Islet precursor cell (in vitro differentiated cells): ENCODE results near the gene ZNF746.
A peak's percentile ranks its signal among the peaks of the same experiment; 100 is the strongest.

Experiments
- DNase-seq: peaks from one replicate; pipeline ENCODE4 v3.0.0-alpha.2; 2018

The ZNF746 gene

DNA sequence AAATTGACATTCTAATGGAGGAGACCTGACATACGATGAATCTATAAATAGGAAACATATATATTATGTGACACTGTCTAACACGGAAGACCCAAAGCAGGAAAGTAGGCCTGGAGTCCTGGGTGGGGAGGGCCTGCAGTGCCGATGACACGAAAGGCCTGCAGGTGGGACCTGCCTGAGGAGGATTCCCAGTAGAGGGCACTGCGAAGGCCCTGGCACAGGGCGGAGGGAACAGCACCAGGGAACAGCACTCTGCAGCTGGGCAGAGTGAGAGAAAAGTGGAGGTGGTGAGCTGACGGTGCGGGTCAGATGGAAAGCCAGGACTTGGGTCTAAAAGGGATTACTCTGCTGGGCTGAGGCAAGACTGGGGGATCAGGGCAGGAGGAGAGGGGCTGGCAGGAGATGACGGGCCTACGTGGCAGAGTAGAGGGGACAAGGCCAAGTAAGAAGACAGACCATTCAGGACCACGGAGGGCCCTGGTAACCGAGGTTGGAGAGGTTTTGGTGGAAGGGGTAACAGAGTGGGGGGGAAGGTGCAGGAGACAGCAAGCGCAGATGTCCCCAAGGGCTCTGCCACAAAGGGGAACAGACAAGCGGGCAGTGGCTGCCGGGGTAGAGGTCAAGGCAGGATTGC, 8.1 kb downstream of the ZNF746 start:
- no peak for DNase-seq

DNA sequence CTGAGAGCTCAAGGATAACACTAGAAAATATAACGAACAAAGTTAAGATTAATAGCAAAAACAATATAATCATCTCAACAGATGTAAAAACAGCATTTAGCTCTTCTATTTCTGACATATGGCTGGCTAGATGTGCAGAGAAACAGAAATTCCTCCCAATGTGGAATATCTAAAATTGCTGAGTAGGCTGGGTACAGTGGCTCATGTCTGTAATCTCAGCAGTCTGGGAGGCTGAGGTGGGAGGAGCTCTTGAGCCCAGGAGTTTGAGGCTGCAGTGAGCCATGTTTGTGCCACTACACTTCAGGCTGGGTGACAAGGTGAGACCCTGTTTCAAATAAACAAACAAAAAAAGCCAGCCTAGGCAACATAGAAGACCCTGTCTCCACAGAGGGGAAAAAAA, 18.0 kb downstream of the ZNF746 start:
- no peak for DNase-seq

DNA sequence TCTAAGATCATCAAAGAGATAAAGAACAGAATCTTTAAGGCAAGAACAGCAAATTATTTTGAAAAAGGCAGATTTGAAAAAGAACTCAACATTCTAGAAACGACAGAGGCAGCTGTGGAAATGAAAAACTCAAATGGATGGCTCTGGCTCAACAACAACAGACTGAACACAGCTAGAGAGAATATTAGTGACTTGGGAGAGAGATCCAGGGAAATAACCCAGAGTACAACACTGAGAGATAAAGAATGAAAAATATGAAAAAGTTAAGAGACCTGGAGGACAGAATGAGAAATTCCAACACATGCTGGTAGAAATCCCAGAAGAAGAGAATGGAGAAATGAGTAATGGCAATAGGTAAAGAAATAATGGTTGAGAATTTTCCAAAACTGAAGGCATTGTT, 18.9 kb downstream of the ZNF746 start:
- no peak for DNase-seq

DNA sequence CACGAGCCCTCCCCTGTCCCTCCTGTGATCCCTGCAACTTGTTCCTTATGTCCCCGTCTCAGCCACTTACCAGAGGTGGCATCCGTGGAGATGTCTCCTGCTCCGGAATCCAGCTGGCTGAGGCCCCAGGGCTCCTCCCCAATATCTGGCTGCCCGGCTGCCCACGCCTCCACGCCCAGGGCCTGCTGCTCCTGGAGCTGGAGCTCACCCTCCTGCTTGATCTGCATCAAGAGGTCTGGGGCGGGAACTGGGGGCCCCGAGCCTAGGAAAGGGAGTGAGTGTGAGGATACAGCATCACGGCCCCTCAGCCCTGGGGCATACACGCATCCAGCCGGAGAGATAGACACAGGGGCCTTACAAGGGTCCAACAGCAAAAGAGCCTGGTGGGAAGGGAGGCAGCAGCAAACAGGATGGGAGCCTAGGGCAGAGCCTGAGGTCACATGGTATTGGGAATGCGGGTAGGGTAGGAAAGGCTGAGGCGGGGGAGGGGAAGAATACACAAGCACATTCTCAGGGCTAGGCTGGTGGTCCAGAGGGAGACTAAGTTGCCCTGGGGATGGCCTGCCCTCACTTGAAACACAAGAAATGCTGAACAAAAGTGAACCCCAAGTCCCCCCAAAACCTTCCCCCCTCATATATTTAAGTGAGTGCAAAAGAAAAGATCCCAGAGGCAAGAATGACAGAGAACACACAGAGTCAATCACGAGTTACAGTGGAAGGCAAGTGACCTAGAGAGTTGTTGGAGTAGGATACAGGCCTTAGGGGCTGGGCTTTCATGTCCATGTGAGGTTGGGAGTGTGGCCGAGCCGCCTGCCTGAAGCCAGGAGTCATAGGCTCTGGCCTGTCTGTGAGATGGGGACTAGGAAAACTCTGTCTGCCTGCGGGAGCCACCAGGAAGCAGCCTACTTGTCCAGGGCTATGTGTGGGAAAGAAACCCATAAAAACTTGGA, 19.8 kb downstream of the ZNF746 start:
- peak; percentile 68 for DNase-seq

DNA sequence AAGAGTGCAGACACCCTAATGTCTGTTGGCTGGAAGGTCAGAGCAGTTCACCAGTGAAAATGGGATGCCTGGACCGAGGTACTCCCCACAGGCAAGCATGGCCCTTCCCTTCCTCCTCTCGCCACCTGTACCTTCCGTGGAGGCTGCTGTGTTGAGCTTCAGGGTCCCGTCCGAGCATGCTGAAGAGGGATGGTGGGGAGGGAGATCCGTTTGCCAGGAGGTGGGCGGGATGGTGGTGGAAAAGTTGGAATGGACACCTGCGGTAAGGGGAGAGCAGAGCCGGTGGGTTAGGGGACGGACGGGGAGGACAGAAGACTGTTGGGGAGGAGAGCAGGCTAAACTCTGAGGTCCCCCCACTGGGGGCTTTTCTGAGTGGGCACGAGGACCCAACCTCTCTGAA, 20.8 kb downstream of the ZNF746 start:
- no peak for DNase-seq

DNA sequence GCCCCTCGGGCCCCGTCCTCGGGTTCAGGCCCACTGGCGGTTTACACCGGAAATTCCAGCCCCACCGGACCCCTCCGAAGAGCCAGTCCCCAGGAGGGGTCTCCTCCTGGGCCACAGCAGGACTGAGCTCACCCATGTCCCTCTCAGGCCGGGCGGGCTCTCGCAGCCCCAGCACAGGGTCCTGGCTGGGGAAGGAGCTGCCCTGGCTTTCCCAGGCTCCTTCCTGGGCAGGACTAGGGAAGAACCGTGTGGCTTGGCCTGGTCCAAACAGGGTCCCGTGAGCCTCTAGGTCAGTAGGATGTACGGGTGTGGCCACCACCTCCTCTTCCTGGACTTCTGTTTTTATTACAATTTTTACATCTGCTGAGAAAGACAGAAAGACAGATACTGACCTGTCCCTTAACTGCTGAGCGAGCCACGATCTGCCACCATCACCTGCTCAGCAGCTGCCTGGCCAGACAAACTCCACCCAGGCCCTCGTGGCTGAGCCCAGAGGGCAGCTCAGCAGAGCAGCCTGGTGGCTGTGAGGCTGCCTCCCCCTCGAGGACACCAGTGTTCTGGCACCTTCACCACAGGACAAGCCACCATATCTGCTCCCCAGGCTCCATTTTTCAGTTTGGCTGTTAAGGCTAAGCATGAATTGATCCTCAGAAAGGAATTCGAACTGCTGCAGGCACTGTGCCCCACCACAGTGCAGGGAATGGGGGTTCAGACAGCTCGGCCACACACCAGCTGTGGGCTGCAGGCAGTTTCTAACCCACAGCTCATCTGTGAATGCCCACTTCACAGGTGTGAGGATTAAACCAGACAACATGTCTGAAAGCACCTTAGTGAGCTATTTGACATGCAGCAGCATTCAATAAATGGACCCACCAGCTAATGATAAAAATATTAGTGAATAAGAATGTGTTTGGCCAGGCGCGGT, 22.2 kb downstream of the ZNF746 start:
- no peak for DNase-seq

DNA sequence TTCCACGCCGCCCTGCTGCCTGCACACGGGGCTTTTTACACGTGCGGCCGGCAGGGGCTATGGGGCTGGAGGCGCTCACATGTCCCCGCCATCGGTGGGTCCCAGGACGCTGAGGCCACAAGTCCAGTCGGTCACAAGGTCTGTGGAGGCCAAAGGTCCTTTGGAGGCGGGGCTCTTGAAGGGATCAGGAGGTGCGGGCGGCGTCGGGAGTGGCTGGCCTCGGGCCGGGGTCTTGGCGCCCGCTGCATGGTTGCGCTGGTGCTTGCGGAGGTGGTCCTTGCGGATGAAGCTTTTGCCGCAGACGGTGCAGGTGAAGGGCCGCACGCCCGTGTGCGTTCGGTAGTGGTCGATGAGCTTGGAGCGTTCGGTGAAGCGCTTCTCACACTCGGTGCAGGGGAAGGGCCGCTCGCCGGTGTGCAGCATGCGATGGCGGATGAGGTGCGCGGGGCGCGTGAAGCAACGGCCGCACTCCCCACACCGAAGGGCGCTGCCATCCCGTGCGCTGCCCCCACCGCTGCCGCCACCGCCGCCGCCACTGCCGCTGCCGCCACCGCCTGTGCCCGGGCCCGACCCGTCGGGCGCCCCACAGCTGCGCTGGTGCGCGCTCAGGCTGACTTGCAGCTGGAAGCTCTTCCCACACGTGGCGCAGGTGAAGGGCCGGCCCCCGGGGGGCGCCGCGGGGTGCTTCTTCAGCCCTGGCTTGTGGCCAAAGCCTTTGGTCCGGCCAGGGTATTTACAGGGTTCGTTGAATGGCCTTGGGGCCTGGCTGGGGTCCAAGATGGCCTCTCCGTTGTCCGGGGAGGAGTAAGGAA, 23.1 kb downstream of the ZNF746 start:
- no peak for DNase-seq

DNA sequence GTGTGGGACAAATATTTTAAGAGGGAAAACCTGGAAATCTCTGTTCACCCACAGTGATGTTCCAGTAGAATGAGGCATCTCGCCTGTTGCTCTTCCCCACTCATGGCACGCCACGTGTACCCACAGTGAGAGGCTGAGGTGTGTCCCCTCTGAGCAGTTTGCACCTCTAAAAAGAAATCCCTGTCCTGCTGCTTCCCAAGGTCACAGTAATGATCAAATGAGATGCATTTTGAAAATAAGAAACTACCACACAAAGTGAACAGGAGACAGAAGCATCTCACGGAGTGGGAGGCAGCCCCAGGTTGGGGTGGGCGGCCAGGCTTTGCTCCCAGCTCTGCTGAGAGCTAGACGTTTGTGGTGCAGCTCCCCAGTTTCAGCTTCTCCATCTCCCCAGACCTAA, 24.4 kb downstream of the ZNF746 start:
- no peak for DNase-seq

DNA sequence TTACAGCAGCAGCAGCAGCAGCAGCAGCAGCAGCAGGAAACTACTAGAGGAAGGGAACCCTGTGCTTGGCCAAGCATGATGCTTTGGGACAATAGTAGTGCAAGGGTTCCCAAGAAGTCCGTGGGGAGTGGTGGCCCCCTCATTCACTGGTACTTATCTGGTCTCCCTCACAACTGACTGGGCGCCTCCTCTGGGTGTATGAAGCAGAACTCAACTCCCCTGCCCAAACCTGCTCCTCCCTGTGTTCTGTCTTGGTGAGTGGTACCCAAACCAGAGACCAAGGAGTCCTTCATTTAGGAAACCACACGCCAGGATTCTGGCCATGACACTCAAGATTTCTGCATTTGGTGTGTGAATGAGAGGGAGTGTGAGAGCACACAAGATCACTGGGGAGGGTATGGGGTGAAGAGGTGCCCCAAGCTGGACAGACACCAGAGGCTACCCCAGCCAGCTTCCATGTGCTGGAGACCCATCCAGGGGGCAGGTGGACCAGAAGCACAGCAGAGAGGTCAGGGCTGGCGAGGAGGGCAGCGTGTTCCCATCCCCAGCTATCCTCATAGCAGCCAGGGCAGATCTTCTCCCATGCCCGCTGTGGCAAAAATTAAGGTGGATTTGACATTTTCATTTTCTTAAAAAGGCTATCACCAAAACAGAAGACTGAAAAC, 26.2 kb downstream of the ZNF746 start:
- no peak for DNase-seq

DNA sequence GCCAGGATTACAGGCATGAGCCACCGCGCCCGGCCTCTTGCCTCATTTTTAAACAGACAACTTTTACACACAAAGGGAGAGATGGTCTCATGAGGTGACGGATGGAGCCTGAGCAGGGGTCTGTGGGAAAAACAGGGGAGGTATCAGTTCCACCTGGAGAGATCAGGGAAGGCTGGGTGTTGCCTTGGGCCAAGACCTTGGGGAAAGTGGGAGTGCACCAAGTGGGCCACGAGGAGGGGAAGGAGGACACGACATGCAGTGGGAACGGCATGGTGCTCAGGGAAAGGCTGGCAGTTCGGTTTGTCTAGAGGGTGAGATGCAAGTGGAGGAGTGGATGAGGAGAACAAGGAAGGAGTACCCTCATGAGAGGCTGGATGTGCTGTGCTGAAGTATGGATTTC, 27.8 kb downstream of the ZNF746 start:
- DNase-seq = no peak

DNA sequence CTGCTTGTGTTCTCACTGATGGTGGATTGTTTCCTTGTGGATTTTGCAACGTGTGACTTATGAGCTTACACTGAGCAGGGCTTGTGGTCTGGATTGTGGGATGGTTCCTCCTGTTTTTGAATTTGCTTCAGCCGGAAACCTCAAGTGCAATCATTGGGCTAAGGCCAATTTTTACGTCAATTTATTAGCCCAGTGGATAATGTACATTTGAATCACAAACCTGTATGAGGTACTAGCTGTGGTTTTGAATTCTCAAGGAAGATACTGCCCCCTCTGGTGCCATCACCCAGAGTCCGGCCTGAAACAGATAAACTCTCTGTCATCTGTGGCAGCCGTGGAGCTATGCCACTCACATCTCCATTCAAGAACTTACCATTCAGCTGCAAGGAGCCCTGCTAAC, 29.4 kb downstream of the ZNF746 start:
- DNase-seq = no peak

DNA sequence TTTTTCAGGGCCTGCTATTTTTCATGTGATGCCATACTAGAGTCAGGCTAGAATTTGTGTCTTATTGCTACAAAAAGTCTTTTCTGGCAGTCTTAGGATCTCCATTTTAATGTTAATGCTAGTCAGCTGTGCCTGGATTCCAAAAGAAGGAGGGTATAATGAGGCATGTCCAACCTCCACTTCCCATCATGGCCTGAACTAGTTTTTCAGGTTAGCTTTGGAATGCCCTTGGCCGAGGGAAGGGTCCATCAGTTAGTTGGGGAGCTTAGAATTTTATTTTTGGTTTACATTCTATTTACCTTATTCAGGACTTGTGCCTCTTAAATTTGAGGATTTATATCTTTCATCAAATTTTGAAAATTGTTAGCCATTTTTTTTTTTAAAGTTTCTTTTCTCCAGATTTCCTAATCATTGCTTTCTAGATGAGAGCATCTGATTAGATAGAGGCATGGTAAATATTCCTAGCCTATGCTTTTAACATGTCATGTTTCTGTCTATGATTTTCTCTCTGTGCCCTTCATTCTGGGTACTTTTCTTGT, 30.2 kb downstream of the ZNF746 start:
- no peak for DNase-seq

DNA sequence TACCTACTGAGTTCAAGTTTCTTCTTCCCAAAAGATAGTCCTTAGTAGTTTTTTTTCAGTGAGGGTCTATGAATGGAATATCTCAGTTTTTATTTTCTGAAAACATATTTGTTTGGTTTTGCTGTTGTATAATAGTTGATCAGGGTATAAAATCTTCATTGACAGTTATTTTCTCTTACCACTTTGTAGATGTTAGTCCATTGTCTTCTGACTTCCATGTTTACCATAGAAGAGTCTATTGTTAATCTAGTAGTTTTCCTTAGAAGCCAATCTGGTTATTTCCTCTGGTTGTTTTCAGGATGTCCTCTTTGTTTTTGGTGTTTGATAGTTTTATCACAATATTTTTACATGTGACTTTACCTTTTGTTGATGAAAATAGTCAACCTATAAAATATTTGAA, 31.2 kb downstream of the ZNF746 start:
- no peak for DNase-seq

DNA sequence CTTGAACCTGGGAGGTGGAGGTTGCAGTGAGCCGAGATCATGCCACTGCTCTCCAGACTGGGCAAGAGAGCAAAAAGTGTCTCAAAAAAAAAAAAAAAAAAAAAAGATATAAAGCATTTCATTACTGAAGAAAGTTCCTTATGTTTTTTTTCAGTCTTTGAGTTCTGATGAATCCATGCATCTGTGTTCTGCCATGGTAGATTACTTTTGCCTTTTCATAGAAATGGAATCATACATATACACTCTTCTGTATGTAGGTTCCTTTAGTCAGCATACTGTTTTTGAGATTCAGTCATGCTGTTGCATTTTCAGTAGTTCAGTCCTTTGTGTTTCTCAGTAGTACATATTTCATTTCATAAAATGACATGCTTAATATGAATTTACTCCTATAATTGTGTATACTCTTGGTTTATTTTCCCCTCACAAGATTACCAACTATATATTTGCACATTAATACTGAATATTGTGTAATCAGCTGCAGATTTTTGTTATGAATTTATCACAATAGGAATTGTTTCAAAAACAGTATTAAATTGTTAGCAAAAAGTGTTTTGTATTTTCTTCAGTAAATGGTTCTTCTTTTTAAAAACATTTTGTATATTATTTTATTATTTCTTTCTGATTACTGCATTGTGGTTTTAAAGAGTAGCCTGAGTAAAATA, 34.0 kb downstream of the ZNF746 start:
- DNase-seq = no peak

DNA sequence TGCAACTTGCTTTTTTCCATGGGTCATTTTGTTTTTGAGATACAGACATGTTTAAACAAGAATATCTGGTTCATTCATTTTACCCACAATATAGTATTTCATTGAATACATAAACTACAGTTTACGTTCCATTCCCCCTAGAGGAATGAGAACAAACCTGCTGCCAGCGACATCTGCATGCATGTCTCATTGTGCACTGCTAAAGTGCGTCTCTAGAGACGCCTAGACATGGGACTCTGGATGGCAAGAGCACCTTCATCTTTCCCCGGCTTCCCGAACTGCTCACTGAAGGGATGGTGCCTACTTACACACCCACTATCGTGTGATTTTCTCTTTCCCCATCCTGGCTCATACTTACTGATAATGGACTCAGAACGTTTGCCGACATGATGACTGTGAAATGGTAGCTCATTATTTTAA, 35.5 kb downstream of the ZNF746 start:
- DNase-seq = no peak

DNA sequence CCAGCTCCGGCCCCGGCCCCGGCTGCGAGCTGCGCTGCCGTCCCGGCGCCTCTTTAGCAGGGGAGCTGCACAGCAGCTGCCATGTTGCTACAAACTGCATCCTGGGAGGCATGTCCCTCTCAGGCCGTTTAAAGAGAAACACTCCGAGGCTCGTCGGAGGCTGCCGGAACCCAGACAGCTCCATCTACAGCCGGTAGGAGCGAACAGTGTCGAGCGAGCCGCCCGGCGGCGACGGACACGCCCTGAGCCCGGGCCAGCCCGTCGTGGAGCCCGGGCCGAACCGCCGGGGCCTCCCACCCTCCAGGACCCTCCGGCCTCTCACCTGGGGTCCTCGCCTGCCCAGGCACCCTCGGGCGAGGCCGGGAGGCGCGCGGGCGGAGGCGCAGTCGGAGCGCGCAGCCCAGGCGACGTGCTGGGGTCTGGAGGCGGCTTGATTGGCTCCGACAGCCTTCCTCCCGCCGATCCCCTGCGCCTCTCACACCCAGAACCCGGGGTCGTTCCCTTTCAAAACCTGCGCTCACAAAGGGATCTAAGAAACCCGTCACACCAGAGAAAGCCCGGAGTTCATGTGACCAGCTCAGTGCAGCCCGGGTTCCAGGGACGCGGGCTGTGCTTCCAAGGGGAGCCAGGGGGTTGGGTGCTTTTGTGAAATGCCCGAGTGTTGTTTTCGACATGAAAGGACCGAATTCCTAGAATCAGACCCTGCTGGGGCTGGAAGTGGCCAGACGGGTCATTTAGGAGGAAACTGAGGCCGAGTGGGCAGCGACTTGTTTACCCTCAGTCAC, 36.9 kb downstream of the ZNF746 start, which contains the start of gene ZNF777:
TSS of gene ZNF777 (minus strand) at position 570 of the 785 bp plus-strand sequence. CDS start 5,040 bp downstream, outside the sequence.
- DNase-seq = peak; percentile 92

DNA sequence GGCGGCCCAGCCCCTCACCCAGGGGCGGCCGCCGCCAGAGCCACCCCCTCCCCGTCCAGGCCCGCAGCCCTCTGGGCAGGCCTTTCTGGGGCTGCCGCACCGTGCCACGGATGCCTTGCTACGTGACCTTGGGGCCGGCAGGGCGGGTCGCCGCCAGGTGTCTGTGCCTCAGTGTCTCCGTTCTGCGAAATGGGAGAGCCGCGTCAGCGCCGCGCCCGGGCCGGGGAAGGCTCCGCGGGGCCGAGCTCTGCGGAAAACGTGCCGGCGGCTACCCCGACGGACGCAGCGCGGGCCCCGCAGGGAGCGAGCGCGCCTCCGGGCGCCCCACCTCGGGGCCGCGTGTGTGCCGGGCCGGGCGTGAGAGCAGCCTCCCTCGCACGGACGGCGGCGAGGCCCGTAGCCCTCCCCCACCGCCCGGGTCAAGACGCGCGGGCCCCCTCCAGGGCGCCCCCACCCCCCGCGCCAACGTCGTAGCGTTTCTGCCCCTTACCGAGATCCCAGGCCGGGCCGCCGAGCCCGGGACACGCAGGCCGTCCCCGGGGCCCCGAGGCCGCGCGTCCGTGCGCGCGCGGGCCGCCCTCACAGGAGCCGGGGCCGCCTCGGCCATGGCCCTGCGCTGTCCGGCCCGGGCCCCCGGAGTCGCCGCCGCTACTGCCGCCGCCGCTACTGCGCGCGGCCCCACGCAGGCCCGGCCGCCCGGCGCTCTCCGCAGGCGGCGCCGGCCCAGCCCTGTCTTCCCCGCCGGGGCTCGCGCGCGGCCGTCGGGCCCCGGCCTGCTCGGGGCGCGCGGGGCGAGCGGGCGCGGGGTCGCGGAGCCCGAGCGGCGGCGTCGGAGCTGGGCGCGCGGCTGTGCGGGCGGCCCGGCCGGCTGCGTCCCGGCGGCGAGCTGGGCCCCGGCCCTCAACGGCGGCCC, 37.8 kb downstream of the ZNF746 start:
- DNase-seq = no peak

DNA sequence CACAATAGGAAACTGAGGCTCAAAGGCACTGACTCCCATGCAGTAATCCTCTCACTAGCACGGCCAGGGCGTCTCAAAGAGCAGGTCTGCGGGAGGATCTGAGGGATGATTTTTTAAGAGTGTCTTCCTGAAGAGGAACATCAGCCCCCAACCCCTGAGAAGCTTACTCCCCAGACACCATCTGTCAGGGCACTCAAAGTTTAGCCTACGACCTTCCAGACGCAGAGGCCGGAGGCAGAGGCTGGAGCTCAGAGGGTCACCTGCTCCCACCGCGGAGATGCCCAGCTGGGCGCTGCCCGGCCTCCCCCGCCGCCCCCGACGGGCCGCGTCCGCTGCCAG, 38.4 kb downstream of the ZNF746 start:
- DNase-seq = no peak

DNA sequence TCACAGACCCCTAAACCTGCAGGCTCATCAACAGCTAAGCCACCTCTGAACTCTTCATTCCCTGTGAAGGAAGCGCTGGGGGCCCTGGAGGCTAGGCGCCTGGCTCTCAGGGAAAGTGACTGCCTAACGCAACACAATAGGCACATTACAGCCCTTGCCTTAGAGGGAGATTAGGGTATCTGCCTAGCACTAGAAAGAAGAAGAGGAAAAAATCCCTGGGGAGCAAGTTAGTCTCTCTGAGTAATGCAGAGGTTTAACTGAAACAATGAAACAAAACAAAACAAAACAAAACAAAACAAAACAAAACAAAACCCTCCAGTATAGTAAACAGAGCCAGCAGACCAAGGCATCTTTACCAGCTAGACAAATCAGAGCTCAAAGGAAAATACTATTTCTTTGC, 39.4 kb downstream of the ZNF746 start:
- DNase-seq = no peak
